Measurements from ENCODE around the gene TOGARAM1. TPM values are rescaled to one million over a fixed set of nuclear protein-coding genes. Genes with fewer than 3 reads are reported as not detected.

The TOGARAM1 gene
- total RNA-seq, 4 donors from 2014 or later = 16.3 to 33.3 (median 21.0) TPM

GRCh38 chr14:45089813-45090212 is 127.8 kb downstream of the TOGARAM1 start:
- TF ChIP-seq CTCF (IDR thresholded peaks at IDR 0.05; ENCODE audit: low read depth) = no peak

- TF ChIP-seq CTCF (IDR thresholded peaks at IDR 0.05; ENCODE audit: low read depth) = no peak
Observed at GRCh38 chr14:45091710-45092109, 129.7 kb downstream of the TOGARAM1 start.

GRCh38 chr14:45094275-45094674 is 132.3 kb downstream of the TOGARAM1 start:
- TF ChIP-seq CTCF (IDR thresholded peaks at IDR 0.05; ENCODE audit: low read depth) = no peak

GRCh38 chr14:45095143-45095542 is 133.2 kb downstream of the TOGARAM1 start:
- TF ChIP-seq CTCF (IDR thresholded peaks at IDR 0.05; ENCODE audit: low read depth) = no peak

- TF ChIP-seq CTCF (IDR thresholded peaks at IDR 0.05; ENCODE audit: low read depth) = no peak
Observed at GRCh38 chr14:45096218-45096617, 134.2 kb downstream of the TOGARAM1 start.

GRCh38 chr14:45103806-45104205 is 141.8 kb downstream of the TOGARAM1 start:
- no peak for TF ChIP-seq CTCF (IDR thresholded peaks at IDR 0.05; ENCODE audit: low read depth)

- no peak for TF ChIP-seq CTCF (IDR thresholded peaks at IDR 0.05; ENCODE audit: low read depth)
Observed at GRCh38 chr14:45104561-45104960, 142.6 kb downstream of the TOGARAM1 start.
